Measurements from ENCODE around the gene GPR160.

The GPR160 gene

GRCh38 chr3:170109579-170110293 lies 71.9 kb downstream of the GPR160 start:
- no peak for TF ChIP-seq REST (IDR thresholded peaks at IDR 0.05; ENCODE audit: low read depth)
- TF ChIP-seq ZBTB7A (IDR thresholded peaks at IDR 0.05; ENCODE audit: low read depth), result no peak
- TF ChIP-seq CREB1 (IDR thresholded peaks at IDR 0.05; ENCODE audit: low read depth), result no peak
- no peak for TF ChIP-seq NFIC (IDR thresholded peaks at IDR 0.05)
- TF ChIP-seq USF1 (IDR thresholded peaks at IDR 0.05), result no peak
- no peak for TF ChIP-seq EP300 (IDR thresholded peaks at IDR 0.05; ENCODE audit: borderline replicate concordance)
- no peak for TF ChIP-seq RAD21 (IDR thresholded peaks at IDR 0.05; ENCODE audit: low read depth)
- no peak for TF ChIP-seq MAX (IDR thresholded peaks at IDR 0.05)
- no peak for TF ChIP-seq EGR1 (IDR thresholded peaks at IDR 0.05)
- no peak for TF ChIP-seq TEAD4 (IDR thresholded peaks at IDR 0.05)
- TF ChIP-seq TCF12 (IDR thresholded peaks at IDR 0.05; ENCODE audit: low read depth), result no peak
- TF ChIP-seq YY1 (IDR thresholded peaks at IDR 0.05; ENCODE audit: low read depth), result no peak
- no peak for TF ChIP-seq CEBPB (IDR thresholded peaks at IDR 0.05)
- no peak for TF ChIP-seq TAF1 (IDR thresholded peaks at IDR 0.05; ENCODE audit: low read depth)
- no peak for TF ChIP-seq FOXM1 (IDR thresholded peaks at IDR 0.05; ENCODE audit: borderline replicate concordance, low read depth)

GRCh38 chr3:170111147-170111771 lies 73.5 kb downstream of the GPR160 start:
- TF ChIP-seq TEAD4 (IDR thresholded peaks at IDR 0.05), result no peak
- TF ChIP-seq CEBPB (IDR thresholded peaks at IDR 0.05), result no peak
- no peak for TF ChIP-seq EP300 (IDR thresholded peaks at IDR 0.05; ENCODE audit: borderline replicate concordance)
- TF ChIP-seq YY1 (IDR thresholded peaks at IDR 0.05; ENCODE audit: low read depth), result no peak
- TF ChIP-seq USF1 (IDR thresholded peaks at IDR 0.05), result no peak
- TF ChIP-seq RAD21 (IDR thresholded peaks at IDR 0.05; ENCODE audit: low read depth), result no peak
- no peak for TF ChIP-seq ZBTB7A (IDR thresholded peaks at IDR 0.05; ENCODE audit: low read depth)

- no peak for TF ChIP-seq TAF1 (IDR thresholded peaks at IDR 0.05; ENCODE audit: low read depth)
- no peak for TF ChIP-seq FOXM1 (IDR thresholded peaks at IDR 0.05; ENCODE audit: borderline replicate concordance, low read depth)
- TF ChIP-seq MAX (IDR thresholded peaks at IDR 0.05), result no peak
- TF ChIP-seq CREB1 (IDR thresholded peaks at IDR 0.05; ENCODE audit: low read depth), result no peak
- TF ChIP-seq EP300 (IDR thresholded peaks at IDR 0.05; ENCODE audit: borderline replicate concordance), result no peak
- no peak for TF ChIP-seq USF1 (IDR thresholded peaks at IDR 0.05)
- no peak for TF ChIP-seq TCF12 (IDR thresholded peaks at IDR 0.05; ENCODE audit: low read depth)
- no peak for TF ChIP-seq REST (IDR thresholded peaks at IDR 0.05; ENCODE audit: low read depth)
- TF ChIP-seq TEAD4 (IDR thresholded peaks at IDR 0.05), result no peak
- no peak for TF ChIP-seq EGR1 (IDR thresholded peaks at IDR 0.05)
- no peak for TF ChIP-seq RAD21 (IDR thresholded peaks at IDR 0.05; ENCODE audit: low read depth)
- TF ChIP-seq YY1 (IDR thresholded peaks at IDR 0.05; ENCODE audit: low read depth), result no peak
- no peak for TF ChIP-seq ZBTB7A (IDR thresholded peaks at IDR 0.05; ENCODE audit: low read depth)
- TF ChIP-seq CEBPB (IDR thresholded peaks at IDR 0.05), result no peak
- TF ChIP-seq NFIC (IDR thresholded peaks at IDR 0.05), result no peak
Measured at GRCh38 chr3:170117134-170117533, 79.3 kb downstream of the GPR160 start.

- no peak for TF ChIP-seq MAX (IDR thresholded peaks at IDR 0.05)
- no peak for TF ChIP-seq EP300 (IDR thresholded peaks at IDR 0.05; ENCODE audit: borderline replicate concordance)
- TF ChIP-seq TCF12 (IDR thresholded peaks at IDR 0.05; ENCODE audit: low read depth), result no peak
- TF ChIP-seq RAD21 (IDR thresholded peaks at IDR 0.05; ENCODE audit: low read depth), result no peak
- no peak for TF ChIP-seq CREB1 (IDR thresholded peaks at IDR 0.05; ENCODE audit: low read depth)
Measured at GRCh38 chr3:170128259-170128976, 90.6 kb downstream of the GPR160 start.
